Astrocyte (in vitro differentiated cells and primary cell): ENCODE measurements around the gene CDC26.

ENCODE experiments used
- EZH2 ChIP-seq: IDR thresholded peaks from 2 replicates; pipeline ENCODE4 v1.6.1; 2012; ENCODE audit warnings: mild to moderate bottlenecking, low read length, inconsistent platforms; ENCODE audit not compliant: insufficient read depth
- TF ChIP-seq, protein P1 (sequence below): IDR thresholded peaks from 2 replicates; pipeline ENCODE4 v1.5.1; 2011; ENCODE audit warnings: low read depth, mild to moderate bottlenecking, inconsistent platforms, low read length, moderate library complexity; ENCODE audit not compliant: insufficient read depth

DNA sequence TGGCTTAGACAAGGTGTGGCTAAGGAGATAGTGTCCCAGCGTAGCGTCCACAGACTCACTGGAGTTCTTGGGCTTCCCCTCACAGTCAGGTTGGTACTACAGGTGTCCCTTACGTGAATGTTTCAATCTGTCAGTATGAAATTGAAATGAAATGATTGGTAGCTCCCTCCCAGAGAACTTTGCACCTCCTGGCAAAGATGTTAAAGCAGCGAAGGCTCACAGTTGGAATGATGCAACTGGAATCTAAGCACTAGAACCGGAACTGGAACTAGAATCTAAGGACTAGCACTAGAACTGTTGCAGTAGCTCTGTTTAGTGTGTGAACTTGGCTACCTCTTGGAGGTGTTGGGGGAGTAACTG is 52.9 kb downstream of the CDC26 start:
- TF ChIP-seq, protein P1, sequence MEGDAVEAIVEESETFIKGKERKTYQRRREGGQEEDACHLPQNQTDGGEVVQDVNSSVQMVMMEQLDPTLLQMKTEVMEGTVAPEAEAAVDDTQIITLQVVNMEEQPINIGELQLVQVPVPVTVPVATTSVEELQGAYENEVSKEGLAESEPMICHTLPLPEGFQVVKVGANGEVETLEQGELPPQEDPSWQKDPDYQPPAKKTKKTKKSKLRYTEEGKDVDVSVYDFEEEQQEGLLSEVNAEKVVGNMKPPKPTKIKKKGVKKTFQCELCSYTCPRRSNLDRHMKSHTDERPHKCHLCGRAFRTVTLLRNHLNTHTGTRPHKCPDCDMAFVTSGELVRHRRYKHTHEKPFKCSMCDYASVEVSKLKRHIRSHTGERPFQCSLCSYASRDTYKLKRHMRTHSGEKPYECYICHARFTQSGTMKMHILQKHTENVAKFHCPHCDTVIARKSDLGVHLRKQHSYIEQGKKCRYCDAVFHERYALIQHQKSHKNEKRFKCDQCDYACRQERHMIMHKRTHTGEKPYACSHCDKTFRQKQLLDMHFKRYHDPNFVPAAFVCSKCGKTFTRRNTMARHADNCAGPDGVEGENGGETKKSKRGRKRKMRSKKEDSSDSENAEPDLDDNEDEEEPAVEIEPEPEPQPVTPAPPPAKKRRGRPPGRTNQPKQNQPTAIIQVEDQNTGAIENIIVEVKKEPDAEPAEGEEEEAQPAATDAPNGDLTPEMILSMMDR: no peak
- no peak for TF ChIP-seq EZH2
